Upper lobe of left lung (tissue), 4 donors: ENCODE results near the gene MRPS27.

ENCODE experiments used
- POLR2A ChIP-seq, 4 donors: fragments of 450-650 bp; IDR thresholded peaks; one replicate each; pipeline ENCODE4 v1.5.1; 2016 to 2017; ENCODE audit warnings: antibody characterized with exemption in 4 of 4, mild to moderate bottlenecking in 2 of 4
- TF ChIP-seq, protein P1 (sequence below), 6 experiments: fragments of 450-650 bp in 4 of 6; fragments of 200-600 bp in 2 of 6; sonication (generic) in 2 of 6; IDR thresholded peaks; one replicate each; pipeline ENCODE4 v1.5.1; 2016 to 2019; ENCODE audit warnings: antibody characterized with exemption in 6 of 6

DNA sequence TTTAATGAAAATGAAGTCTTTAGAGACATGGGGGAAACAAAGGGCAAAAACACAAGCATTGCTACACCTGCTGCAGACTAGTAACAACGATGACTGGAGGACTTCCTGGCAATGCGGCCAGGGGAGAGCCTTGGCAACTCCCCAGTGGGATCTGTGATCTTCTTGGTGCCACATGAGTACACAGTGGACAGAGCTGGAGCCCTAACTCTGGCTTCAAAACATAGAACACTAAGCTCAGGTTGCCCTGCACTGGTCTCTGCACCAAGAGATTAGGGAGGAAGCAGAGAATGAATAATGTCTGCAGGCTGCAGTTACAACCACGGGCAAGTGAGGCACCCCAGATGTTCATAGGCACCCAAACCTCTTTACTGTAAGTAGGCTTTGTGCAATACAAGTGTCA is 91.1 kb downstream of the MRPS27 start:
- TF ChIP-seq, protein P1, sequence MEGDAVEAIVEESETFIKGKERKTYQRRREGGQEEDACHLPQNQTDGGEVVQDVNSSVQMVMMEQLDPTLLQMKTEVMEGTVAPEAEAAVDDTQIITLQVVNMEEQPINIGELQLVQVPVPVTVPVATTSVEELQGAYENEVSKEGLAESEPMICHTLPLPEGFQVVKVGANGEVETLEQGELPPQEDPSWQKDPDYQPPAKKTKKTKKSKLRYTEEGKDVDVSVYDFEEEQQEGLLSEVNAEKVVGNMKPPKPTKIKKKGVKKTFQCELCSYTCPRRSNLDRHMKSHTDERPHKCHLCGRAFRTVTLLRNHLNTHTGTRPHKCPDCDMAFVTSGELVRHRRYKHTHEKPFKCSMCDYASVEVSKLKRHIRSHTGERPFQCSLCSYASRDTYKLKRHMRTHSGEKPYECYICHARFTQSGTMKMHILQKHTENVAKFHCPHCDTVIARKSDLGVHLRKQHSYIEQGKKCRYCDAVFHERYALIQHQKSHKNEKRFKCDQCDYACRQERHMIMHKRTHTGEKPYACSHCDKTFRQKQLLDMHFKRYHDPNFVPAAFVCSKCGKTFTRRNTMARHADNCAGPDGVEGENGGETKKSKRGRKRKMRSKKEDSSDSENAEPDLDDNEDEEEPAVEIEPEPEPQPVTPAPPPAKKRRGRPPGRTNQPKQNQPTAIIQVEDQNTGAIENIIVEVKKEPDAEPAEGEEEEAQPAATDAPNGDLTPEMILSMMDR (IDR thresholded peaks at IDR 0.05), result no peak
- no peak for TF ChIP-seq POLR2A (IDR thresholded peaks at IDR 0.05)
